HG03521 (cell line): ENCODE data around the gene SAPCD2.

Experiments used
- ATAC-seq: cut with Tn5 transposase; IDR thresholded peaks from one replicate; pipeline ENCODE4 v1.9.1; 2021; ENCODE audit warnings: mild to moderate bottlenecking, moderate library complexity; ENCODE audit not compliant: unreplicated experiment

SAPCD2 gene

DNA sequence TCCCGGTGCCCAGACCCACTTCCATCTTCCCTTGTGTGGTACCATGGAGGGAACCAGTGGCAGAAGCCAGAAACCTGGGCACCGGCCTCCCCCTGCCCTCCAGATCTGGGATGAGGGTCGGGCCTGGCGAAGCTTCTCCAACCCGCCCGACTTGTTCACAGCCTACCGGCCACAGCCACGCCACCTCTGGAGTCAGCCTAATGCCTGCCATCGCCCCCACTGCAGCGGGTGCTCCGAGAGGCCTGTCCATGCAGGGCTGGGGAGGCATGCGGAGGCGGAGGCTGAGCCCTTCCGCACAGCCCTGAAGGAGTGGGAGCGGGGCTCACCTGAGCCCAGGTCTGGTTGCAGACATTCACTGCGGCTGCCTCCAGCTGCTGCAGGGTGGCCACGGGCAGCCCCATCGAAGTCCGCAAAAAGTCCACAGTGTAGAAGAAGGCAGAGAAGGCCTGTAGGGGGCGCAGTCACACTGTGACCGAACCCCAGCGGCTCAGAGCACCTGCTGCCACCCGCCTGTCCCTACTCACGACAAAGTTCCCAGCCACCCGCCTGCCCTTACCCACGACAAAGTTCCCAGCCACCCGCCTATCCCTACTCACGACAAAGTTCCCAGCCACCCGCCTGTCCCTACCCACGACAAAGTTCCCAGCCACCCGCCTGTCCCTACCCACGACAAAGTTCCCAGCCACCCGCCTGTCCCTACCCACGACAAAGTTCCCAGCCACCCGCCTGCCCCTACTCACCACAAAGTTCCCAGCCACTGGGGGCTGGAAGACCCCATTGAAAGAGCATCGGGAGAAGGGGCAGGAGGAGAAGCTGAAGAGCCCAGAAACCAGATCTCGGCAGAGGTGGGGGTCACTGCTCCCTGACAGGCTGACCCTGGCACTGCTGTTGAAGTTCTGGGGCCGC, 20.6 kb downstream of the SAPCD2 start:
- ATAC-seq = no peak

DNA sequence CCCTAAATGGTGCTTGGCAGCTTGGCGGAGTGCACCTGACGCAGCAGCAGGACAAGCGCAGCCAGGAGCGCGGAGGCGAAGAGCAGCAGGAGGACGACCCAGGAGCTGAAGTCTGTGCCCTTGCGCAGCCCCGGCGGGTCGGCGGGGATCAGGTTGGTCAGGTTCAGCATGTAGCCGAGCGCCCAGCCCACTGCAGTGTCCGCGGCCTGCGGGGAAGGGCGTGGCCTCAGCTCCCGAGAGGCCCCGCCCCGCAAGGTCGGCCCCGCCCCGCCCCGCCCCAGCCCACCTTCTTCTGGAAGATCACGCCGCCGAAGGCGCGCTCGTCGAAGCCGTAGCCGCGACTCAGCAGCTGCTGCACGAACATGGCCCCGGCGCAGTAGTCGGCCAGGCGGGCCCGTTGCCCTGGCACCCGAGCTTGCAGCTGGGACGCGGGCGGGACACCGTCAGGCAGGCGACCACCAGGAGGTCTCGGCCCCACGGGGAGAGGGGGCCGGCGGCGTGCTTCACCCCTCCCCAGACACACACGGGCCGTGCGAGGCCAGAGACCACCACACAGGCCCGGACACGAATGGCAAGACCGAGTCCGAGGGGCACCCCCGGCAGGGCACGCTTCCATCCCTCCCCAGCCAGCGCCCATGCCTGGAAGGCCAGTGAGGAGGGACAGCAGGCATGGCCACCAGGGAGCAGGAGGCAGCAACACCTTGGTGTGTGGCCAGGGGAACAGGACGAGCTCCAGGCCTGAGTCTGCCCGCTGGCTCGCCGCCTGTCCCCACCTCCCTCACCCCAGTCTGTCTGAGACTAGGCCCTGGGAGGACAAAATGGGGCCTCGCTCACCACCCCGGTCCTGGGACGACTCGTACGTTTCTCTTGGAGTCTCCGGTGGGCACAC, 21.5 kb downstream of the SAPCD2 start:
- no peak for ATAC-seq

GRCh38 chr9:137046088-137046787, 24.1 kb downstream of the SAPCD2 start, which contains the start of gene NPDC1:
NPDC1 (minus strand) TSS chr9:137046177; CDS start chr9:137045989, 188 bp downstream.
- ATAC-seq = peak; percentile 55

DNA sequence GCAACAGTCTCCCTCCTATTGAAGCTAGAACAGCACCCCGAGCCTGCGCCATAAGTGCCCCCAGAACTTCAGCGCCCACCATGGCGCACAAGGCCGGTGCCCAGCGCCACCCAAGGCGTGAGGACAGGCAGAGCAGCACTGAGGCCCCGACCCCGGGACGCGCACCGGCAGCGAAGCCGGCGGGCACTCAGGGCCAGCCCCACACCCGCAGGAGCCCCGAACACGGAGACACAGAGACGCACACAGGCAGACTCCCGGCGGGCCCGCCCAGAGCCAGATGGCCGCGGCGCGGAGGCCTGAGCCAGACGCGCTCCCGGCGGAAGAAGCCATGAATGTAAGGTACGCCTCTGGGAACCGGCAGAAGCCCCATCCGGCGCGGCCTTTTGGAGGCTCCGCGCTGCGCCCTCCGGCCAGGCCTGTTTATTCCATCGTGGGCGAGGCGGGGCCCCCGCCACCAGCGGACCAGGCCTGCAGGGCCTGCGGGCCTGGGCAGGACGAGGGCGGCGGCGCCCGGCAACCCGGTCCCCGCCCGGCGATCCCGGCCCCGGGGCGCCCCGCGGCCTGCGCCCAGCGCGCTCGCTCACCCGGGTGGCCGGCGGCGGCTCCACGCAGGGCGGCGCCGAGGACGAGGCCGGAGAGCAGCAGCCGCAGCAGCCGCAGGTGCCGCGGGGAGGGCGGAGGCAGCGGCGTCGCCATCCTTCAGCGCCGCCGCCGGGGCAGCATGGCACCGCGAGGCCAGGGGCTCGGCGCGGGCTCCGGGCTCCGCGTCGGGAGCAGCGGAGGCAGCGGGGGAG, 24.9 kb downstream of the SAPCD2 start:
- no peak for ATAC-seq

GRCh38 chr9:137044502-137045177, 25.7 kb downstream of the SAPCD2 start:
- no peak for ATAC-seq

GRCh38 chr9:137044037-137044436, 26.3 kb downstream of the SAPCD2 start:
- ATAC-seq = no peak

DNA sequence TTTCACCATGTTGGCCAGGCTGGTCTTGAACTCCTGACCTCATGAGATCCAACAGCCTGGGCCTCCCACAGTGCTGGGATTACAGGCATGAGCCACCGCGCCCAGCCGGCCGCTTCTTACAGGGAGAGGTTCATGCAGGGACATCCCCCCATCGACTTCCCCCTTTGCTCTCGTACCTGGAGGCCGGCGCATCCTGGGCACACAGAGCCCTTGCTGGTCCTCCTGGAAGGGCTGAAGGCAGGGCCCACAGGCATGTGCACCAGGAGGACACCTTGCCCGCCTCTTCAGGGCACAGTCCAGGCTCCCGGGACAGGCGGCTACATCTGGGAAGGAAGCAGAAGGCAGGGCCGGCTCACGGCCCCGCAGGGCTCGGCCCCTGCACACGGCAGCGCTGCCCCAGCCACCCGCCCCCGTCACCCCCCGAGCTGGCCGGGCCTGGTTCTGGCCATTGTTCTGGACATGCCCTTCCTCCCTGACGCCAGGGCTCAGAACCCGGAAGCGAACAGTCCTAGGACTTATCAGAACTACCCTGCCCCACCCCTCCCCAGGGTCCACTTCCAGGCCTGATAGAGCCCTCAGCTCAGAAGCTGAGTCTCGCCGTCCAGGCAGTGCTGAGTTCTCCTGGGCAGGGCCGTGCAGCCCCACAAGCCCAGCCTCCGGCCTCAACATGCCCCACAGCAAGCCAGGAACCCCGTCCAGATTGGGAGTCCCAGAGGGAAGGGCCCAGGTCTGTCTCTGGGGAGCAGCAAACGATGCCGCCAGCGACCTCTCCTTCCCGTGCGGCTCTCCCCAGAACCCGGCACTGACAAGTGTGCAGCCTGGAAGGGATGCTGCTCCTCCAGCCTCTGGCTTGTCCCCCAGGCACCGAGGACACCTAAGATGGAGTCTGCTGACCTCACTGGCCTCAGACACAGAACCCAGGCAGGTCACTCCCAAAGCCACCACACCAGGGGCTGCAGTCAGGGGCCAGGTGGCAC, 27.3 kb downstream of the SAPCD2 start:
- ATAC-seq = no peak

DNA sequence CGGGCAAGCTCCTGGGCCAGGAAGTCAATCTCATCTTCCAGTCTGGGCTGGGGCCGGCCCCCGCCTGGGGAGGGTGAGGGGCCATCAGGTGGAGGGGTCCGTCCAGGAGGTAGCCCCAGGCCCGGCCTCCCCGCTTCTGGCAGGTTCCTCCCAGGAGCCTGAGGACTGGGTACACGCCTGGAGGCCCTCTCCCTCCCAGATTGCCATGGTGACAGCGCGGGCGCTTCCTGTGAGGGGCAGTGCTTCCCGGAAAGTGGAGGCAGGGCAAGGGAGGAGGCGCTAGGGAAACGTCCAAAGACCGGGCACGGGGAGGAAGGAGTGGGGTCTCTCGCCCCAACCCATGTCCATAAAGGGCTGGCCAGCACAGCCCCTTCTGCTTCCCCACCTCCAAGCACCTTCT, 29.2 kb downstream of the SAPCD2 start:
- ATAC-seq = no peak

- no peak for ATAC-seq
Observed at GRCh38 chr9:137040568-137040967, 29.8 kb downstream of the SAPCD2 start.

GRCh38 chr9:137039611-137040366, 30.6 kb downstream of the SAPCD2 start:
- ATAC-seq = no peak

- ATAC-seq = no peak
Observed at GRCh38 chr9:137038916-137039315, 31.4 kb downstream of the SAPCD2 start.

DNA sequence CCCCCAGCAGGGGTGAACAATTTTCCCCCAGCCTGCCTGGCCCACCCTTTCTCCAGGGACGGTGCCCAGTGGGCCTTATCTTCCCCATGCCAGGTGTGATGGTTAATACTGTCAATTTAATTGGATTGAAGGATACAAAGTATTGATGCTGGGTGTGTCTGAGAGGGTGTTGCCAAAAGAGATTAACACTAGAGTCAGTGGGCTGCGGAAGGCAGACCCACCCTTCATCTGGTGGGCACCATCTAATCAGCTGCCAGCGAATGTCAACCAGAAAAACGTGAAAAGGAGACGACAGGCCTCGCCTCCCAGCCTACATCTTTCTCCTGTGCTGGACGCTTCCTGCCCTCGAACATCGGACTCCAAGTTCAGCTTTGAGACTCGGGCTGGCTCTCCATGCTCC, 32.9 kb downstream of the SAPCD2 start:
- ATAC-seq = no peak

GRCh38 chr9:137037035-137037434, 33.3 kb downstream of the SAPCD2 start:
- ATAC-seq = no peak

- no peak for ATAC-seq
Observed at GRCh38 chr9:137035937-137036336, 34.4 kb downstream of the SAPCD2 start.

DNA sequence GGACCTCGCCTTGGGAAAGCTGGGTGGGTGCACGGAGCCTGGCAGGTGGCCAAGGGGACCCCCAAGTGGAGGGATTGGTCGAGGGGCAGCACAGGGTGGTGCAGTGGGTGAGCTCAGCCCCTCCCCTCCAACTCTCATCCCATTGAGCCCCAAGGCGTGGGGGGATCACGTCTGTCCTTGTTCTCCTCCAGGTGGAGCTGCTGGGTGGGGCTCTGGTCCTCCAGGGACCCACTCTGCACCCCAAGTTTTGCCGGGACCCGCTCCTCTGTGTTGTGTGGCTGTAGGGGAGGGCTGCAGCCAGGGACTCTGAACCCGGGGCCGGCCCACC, 34.9 kb downstream of the SAPCD2 start:
- no peak for ATAC-seq

DNA sequence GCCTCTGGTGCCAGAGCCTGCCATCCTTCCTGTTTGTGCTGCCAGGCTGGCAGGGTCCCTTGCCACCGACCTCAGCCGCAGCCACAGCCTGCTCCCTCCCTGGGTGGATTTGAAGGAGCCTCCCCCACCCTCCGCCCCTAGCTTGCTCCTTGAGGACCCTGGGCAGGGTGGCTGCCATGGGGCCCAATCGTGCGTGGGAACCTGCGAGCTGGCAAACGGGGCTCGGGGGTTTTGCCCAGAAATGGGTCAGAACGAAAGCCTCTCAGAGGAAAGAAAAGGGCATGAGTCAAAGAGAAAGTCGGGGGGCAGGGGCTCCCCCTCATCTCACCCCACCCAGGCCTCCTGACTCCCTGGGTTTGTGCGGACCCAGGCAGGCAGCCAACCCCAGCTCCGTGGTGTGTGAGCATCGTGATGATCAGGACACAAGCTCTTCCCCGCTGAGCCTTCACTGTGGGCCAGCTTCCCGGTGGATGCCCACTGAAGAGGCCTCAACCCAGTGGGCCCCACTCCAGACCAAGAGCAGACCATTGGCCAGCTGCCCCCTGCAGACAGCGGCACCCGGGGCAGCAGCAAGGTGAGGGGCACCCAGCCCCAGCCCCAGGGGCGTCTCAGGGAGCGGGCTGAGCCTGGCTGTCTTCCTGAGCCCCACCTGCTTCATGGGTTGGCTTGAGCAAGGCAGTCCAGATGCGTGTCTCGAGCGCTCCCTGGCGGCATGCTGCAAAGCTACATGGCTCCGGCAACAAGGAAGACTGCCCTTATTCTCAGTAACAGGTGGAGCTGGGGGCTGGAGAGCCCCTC, 35.4 kb downstream of the SAPCD2 start:
- ATAC-seq = no peak

DNA sequence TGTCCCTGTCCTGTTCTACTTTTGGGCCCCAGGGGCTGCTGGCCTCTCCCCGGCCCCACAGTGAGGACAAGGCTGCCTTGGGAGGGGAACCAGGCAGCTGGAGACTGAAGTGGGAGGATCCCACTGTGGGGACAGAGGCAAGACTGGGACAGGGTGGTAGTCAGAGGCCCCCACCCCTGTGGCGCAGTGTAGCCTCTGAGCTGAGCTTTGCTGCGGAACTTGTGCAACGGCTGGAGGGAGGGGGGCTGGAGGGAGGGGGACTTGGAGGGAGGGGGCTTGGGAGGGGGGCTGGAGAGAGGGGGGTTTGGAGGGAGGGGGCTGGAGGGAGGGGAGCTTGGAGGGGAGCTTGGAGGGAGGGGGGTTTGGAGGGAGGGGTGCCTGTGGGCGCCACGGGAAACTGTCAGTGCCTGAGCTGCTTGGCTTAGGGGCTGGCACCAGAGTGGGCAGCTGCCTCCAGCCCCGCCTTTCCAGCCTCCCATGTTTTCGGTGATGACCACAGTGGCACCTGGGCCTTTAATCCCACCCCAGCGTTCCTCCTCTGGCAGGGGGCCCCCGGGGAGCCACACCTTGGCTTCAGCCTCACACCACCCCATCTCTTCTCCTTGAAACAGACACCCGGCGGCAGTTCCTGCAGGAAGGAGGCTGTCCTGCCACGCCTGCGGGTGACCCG, 36.2 kb downstream of the SAPCD2 start:
- ATAC-seq = no peak
